Retina (tissue), 1 donor: ENCODE measurements around the gene PUM2.

ENCODE experiments used
- DNase-seq: peaks from one replicate; pipeline ENCODE4 v3.0.0-alpha.2; 2016

Gene PUM2, protein sequence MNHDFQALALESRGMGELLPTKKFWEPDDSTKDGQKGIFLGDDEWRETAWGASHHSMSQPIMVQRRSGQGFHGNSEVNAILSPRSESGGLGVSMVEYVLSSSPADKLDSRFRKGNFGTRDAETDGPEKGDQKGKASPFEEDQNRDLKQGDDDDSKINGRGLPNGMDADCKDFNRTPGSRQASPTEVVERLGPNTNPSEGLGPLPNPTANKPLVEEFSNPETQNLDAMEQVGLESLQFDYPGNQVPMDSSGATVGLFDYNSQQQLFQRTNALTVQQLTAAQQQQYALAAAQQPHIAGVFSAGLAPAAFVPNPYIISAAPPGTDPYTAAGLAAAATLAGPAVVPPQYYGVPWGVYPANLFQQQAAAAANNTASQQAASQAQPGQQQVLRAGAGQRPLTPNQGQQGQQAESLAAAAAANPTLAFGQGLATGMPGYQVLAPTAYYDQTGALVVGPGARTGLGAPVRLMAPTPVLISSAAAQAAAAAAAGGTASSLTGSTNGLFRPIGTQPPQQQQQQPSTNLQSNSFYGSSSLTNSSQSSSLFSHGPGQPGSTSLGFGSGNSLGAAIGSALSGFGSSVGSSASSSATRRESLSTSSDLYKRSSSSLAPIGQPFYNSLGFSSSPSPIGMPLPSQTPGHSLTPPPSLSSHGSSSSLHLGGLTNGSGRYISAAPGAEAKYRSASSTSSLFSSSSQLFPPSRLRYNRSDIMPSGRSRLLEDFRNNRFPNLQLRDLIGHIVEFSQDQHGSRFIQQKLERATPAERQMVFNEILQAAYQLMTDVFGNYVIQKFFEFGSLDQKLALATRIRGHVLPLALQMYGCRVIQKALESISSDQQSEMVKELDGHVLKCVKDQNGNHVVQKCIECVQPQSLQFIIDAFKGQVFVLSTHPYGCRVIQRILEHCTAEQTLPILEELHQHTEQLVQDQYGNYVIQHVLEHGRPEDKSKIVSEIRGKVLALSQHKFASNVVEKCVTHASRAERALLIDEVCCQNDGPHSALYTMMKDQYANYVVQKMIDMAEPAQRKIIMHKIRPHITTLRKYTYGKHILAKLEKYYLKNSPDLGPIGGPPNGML

DNA sequence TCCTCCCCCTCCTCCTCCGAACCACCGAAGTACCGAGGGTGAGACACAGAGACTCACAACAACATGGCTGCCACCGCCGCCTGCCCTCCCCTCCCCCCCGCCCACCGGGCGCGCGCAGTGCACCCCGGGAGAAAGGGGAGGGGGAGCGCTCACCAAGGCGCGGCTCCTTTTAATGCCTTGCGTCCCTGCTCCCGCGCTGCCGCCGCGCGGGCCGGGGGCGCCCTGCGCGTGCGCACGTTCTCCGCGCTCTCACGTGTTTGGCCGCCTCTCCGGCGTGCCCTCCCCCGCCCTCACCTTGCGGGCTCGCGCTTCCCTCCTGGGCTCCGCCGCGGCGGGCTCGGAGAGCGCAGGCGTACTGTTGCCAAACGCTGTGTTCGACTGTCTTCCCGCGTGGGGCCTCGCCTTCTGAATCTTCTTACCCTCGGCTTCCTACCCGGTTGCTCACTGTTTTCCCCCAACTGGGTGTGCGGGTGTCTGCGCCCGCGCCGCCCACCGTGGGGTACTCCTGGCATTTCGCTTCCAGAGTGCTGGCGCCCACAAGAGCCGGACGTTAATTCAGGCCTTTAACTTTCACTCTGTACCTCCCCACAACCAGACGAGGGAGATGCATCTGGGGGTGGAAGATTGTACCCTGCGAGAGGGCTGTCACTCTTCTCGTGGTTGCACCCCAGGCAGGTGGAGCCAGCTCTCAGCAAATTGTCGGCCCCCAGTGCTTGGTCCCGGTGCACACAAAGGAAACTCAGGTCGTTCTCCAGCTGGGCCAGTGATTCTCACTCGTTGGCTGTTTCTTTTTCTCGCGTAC is at the start of gene PUM2:
Gene PUM2 (minus strand): TSS at position 92 of the 802 bp plus-strand sequence. CDS start 23,484 bp downstream, outside the sequence.
- peak; percentile 98 for DNase-seq

GRCh38 chr2:20400306-20400705 is 49.7 kb upstream of the PUM2 start:
- no peak for DNase-seq

DNA sequence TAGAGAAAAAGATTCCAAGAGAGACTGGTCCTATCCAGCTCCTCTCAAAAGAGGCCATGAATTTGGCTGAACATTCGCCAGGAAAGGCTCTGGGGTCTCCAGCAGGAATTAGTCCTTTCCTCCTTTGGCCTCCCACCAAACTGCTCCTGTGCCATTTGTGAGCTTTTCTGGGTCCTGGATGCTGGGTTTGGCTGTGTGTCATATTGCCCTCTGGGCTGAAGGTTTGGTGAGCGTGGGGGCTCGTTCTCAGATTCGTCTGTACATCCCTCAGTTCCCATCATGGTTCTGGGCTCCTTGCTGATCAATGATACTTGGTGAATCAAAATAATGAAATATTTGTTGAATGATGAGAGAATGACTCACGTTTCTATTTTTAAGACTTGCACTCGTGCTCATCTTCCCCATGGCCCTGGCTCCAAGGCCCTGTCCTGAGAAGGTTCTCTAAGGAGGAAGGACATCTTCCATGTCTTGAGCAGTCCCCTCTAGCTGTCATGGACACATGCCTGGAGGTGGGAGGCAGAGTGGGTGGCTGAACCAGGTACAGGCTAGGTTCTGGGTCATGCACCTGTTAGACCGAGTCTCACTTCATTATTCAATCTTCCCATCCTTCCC is 48.4 kb upstream of the PUM2 start:
- no peak for DNase-seq

DNA sequence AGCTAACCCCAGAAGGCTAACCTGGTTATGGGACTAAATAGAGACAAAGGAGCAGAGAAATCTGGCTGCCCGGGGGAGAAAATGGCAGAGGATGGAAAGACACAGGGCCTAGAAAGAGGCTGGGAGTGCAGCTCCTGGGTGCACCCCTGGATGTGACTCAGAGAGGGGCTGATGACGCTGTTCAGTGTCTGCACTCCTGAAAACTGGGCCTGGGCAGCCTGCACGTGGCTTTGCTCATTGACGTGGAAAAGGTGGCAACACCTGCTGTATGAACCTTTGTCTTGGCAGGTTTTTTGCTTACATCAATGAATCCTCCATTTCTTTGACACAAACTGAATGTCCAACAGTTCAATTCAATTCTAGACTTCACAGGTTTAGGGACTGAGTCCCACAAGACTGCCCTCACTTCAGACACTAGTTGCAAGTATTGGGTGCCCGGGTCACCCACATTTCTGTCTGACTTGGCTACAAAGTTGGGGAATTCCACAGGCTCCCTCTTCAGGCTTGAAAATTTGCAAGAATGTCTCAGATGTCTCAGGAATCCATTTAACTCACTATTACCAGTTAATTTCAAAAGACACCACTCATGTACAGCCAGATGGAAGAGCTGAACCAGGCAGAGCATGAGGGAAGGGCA is 47.3 kb upstream of the PUM2 start:
- no peak for DNase-seq

DNA sequence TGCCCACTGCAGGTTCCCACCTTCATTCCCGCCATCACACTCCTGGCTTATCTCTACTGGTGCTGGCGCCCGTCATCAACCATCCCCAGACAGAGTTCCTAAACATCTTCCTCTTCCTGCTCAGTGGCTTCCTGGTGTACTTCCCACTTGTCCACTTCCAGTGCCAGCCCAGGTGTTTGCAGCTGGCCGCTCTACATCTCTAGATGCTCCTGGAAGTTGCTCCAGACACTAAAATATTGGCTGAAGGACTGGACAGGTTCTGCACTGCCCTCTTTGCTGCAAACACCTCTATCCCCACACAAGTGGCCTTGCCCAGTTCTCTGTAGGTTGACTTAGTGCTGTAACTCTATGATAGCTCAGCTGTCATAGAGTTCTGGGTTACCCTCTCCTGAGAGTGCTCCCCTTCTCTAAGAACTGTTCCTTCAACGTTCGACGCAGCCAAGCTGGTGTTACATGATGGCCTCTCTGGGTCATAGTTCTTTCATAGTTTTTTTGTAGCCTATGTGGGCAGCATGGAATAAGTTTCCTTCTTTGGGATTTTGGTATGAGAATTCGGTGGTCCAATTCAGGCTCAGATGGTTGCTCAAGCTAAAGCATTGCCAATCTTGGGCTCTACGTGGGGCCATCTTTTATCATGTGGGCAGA is 45.8 kb upstream of the PUM2 start:
- DNase-seq = no peak

DNA sequence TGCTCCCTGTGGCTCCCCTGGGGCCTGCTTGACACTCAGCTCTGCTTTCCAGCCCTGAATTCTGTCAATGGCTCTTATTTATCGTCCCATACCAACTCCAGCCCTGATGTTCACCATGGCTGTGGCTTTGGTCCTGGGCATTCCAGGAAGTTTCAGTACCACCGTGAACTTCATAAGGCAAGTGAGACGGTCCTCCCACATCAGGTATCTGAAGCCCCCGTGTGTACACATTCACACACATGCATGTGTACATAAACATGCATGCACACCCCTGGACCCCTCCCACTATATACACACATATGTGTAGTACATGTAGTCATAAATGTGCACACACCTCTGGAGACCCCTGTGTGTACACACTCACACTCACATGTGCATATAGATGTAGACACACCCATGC is 43.3 kb upstream of the PUM2 start:
- no peak for DNase-seq

DNA sequence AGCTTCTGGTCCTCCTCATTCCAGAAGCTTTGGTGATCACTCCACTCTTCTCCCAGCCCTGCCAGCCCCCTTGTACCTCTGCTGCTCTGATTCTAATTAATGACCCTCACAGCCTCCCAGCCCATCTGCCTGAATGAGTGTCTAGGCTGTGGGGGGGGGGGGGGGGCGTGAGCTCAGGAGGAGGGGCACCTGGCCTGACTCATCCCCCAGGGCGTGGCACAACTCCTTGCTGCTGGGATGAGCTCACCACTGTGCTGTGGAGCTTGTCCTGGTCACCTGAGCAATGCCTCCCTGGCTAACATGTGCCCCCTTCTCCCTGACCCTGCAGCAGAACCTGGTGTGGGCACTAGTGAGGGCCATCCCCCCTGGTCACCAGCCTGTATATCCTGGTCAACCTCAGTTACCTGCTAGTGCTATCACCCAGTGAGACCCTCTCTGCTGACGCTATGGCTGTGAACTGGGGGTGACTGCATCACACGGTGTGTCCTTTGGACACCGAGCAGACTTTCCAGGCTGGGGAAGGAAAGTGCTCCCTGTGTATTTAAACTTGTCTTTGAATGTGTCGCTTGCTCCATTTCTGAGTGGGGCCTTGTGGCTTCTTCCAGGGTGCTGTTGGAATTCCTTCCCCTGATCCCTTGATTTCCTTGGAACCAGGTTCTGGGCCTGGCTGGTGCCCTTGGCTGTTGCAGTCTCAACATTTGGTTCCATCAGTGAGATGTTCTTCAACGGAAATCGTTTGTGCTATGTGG is 41.5 kb upstream of the PUM2 start:
- DNase-seq = no peak

DNA sequence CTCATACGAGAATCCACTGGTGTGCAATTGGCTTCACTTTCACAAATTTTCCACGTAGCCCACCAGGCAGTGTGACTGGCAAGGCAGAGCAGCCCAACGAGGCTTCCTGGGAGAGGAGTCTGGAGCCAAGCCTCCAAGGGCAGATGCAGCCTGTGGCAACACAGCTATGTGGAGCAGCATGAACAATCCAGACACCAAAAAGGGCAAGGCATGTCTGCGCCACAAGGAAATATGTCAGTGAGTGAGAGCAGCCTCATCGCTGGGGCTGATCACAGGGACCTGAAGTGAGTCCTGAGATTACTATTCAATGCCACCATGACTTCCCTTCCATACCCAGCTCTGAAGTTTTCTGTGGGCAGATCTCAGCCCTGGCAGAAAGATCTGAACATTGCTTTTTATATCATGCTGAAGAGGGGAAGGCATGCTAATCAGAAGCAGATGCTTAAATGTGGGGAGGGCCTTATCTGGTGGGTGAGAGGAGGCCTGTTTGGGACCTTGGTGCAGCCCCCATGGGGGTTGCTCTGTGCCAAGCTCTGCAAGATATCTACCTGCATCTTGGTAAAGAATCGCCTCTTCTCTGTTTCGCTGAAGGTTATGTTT is 40.0 kb upstream of the PUM2 start:
- DNase-seq = no peak

DNA sequence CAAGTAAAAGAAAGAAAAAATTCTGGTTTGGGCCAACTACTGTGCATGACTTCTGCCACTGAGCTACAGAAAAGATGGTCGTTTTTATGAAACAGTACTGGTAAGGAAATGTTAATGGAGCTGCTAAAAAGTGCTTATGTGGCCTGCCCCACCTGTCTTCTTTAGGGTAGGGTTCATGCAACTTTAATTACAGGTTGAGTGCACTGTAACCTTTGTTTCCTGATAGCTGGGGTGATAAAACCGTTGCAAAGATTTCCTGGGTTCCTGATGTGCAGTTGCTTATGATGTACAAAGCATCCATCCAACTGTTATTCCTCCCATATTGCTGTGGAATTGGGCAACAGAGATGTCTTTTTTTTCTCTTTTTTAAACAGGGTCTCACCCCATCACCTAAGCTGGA is 34.3 kb upstream of the PUM2 start:
- DNase-seq = no peak

GRCh38 chr2:20382965-20383810 is 32.5 kb upstream of the PUM2 start:
- no peak for DNase-seq

- DNase-seq = peak; percentile 53
Measured at GRCh38 chr2:20381457-20381856, 30.8 kb upstream of the PUM2 start.

DNA sequence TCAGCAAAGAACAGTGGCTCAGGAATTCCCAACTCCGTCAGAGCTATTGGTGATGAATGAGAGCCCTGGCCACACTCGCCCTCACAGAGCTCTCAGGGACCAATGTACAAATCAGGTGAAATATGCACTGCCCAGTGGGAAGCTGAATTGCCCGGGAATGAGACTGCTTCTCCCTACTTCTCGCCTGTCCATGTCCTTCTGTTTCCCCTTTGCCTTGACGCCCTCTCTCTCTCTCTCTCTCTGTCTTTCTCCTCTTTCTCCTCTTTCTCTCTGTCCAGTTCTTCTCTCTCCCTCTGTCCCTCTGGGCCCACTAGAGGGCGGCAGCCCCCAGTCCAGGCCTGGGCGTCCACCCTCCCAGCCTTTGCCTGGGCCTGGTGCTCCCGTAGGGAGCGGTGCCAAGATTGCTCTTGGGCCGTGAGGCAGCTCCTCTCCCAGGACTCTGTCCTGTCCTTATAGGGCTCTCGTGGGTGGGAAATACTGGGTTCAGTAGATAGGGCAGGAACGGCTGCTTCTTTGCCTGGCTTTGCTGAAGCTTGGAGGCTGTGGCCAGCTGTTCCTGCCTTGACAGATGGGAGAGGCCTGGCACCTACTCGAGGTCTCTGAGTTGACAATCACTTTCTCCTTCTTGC is 28.4 kb upstream of the PUM2 start:
- peak; percentile 77 for DNase-seq

DNA sequence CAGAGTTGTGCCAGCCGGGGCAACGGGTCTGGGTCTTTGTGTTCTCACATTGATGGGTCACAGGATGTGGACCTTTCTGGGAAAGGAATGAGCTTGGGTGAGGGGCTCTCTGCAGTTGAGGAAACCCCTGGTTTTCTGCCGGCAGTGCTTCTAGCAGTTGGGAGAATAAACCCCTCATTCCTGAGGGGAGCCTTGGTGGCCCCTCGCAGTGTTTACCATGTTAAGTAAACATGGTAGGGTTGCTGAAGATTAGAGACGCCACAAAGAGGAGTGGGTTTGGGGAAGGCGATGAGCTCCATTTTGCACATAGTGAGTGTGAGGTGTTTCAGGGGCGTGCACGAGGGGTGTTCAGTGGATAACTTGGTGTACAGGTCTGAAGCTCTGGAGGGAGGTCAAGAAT is 27.7 kb upstream of the PUM2 start:
- no peak for DNase-seq

- no peak for DNase-seq
Measured at GRCh38 chr2:20377741-20378140, 27.1 kb upstream of the PUM2 start.

DNA sequence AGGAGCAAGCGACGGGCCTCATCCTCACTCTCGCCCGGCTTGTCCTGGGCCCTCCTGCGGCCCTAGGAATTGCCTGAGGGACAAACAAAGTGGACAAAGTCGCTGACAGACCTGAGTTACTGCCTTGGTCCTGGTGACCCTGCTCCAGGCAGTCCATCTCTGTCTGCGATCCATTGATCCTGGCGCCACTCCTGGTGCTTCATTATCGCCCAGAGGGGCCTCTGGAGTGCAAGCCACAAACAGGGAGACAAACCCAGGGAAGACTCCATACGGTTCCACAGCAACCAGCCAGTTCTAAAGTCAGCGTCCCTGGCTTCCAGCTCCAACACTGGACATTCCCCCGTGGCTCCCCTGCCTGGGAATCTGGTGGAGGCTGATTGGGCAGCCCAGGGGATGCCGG is 24.3 kb upstream of the PUM2 start:
- peak; percentile 16 for DNase-seq

DNA sequence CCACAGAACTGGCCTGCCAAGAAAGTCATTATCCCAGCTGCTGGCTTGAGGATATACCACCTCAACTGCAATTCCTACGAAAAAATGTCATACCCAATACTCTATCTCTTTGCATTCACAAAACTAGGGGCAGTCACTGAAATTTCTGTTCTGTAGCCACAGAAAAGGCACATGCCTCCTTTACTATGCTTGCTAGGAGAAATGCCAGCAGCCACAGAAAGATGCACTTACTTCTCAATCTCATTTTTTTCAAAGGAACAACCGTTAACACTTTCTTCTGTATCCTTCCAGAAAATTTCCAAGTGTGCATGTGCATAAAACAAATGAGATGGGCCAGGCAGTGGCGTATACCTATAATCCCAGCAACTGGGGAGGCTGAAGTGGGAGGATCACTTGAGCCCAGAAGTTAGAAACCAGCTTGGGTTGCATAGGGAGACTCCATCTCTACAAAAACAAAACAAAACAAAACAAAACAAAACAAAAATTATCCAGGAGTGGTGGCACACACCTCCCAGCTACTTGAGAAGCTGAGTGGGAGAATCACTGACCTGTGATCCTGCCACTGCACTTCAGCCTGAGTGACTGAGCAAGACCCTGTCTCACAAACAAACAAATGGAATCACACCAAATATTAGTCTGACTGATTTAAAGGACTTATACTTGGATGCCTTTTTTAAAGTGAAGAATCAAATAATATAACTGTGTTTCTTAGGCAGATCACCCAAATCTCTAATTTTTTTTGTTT is 22.4 kb upstream of the PUM2 start:
- DNase-seq = no peak

- DNase-seq = no peak
Measured at GRCh38 chr2:20371323-20372025, 20.8 kb upstream of the PUM2 start.
